Keratinocyte (primary cell): ENCODE measurements around the gene ERBB4.

Experiments
- EZH2 ChIP-seq: IDR thresholded peaks from one replicate; pipeline ENCODE4 v1.6.1; 2012; ENCODE audit warnings: inconsistent platforms, mild to moderate bottlenecking, low read length, moderate library complexity
- TF ChIP-seq, protein P1 (sequence below), 3 experiments: IDR thresholded peaks in 1 of 3; conservative IDR thresholded peaks in 1 of 3; optimal IDR thresholded peaks in 1 of 3; 2 replicates in 2 of 3; 3 replicates in 1 of 3; pipeline versions ENCODE3 to v1.5.1; 2011; ENCODE audit warnings: low read length in 3 of 3, mild to moderate bottlenecking in 3 of 3, moderate library complexity in 2 of 3, control low read depth in 1 of 3, inconsistent platforms in 1 of 3; ENCODE audit not compliant: insufficient read depth in 2 of 3; ENCODE audit errors: extremely low read depth in 1 of 3

GRCh38 chr2:211900000-211900399 lies 638.6 kb downstream of the ERBB4 start:
- TF ChIP-seq, protein P1, sequence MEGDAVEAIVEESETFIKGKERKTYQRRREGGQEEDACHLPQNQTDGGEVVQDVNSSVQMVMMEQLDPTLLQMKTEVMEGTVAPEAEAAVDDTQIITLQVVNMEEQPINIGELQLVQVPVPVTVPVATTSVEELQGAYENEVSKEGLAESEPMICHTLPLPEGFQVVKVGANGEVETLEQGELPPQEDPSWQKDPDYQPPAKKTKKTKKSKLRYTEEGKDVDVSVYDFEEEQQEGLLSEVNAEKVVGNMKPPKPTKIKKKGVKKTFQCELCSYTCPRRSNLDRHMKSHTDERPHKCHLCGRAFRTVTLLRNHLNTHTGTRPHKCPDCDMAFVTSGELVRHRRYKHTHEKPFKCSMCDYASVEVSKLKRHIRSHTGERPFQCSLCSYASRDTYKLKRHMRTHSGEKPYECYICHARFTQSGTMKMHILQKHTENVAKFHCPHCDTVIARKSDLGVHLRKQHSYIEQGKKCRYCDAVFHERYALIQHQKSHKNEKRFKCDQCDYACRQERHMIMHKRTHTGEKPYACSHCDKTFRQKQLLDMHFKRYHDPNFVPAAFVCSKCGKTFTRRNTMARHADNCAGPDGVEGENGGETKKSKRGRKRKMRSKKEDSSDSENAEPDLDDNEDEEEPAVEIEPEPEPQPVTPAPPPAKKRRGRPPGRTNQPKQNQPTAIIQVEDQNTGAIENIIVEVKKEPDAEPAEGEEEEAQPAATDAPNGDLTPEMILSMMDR (optimal IDR thresholded peaks at IDR 0.05 in 1 of 3, IDR thresholded peaks at IDR 0.05 in 1 of 3, conservative IDR thresholded peaks at IDR 0.05 in 1 of 3; ENCODE audit: extremely low read depth in 1 of 3, insufficient read depth in 2 of 3, low read length in 3 of 3), result no peak
- TF ChIP-seq EZH2, result no peak
